ENCODE data around the gene SLFN11. TPM values are rescaled to one million over a fixed set of nuclear protein-coding genes. Genes with fewer than 3 reads are reported as not detected.
"Not testable (repeated sequence)": the region's sequence is repeated elsewhere in the genome, so short reads cannot be mapped to it uniquely, and the experiment has no call there.

Gene SLFN11
- total and polyA plus RNA-seq, 2 donors (not counting 1 experiment from before 2014, with no cell fraction given), result 63.6 to 74.1 TPM

DNA sequence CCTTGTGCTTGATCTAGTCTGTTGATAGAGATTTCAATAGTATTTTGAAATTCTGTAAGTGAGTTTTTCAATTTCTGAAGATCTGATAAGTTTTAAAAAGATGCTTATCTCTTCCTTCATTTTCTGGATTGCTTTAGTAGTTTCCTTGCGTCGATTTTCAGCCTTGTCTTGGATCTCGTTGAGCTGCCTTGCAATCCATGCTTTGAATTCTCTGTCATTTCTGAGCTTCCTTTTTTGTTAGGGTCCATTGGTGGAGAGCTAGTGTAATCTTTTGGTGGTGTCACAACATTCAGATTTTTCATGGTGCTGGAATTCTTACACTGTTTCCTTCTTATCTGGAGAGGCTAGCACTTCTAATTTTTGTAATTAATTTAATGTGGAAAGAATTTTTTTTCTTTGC is 61.1 kb downstream of the SLFN11 start:
- TF ChIP-seq, protein P1, sequence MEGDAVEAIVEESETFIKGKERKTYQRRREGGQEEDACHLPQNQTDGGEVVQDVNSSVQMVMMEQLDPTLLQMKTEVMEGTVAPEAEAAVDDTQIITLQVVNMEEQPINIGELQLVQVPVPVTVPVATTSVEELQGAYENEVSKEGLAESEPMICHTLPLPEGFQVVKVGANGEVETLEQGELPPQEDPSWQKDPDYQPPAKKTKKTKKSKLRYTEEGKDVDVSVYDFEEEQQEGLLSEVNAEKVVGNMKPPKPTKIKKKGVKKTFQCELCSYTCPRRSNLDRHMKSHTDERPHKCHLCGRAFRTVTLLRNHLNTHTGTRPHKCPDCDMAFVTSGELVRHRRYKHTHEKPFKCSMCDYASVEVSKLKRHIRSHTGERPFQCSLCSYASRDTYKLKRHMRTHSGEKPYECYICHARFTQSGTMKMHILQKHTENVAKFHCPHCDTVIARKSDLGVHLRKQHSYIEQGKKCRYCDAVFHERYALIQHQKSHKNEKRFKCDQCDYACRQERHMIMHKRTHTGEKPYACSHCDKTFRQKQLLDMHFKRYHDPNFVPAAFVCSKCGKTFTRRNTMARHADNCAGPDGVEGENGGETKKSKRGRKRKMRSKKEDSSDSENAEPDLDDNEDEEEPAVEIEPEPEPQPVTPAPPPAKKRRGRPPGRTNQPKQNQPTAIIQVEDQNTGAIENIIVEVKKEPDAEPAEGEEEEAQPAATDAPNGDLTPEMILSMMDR (conservative IDR thresholded peaks at IDR 0.05 in 1 of 2, IDR thresholded peaks at IDR 0.05 in 1 of 2; ENCODE audit: low read depth in 1 of 2, low read length in 2 of 2), result no peak
- TF ChIP-seq EZH2 (IDR thresholded peaks at IDR 0.05; ENCODE audit: low read length, missing control alignments), result no peak
- H3K4me1 ChIP-seq (ENCODE audit: control insufficient read depth, extremely low read depth, insufficient read depth, low read length), result peaks cover 14% of the 10 kb centered on the region
- no peak overlapping the region for H3K9ac ChIP-seq (ENCODE audit: insufficient read depth, low read length)
- no peaks in the 10 kb centered on the region for H3K27me3 ChIP-seq (ENCODE audit: control insufficient read depth, insufficient read depth, low read length)
- H3K36me3 ChIP-seq (ENCODE audit: control insufficient read depth, insufficient read depth, low read length), result no peaks in the 10 kb centered on the region
- no peak overlapping the region for H3K27ac ChIP-seq (ENCODE audit: insufficient read depth, low read length)
- H3K79me2 ChIP-seq (ENCODE audit: control insufficient read depth, insufficient read depth, low read length), result no peaks in the 10 kb centered on the region
- H4K20me1 ChIP-seq (ENCODE audit: control insufficient read depth, extremely low read depth, insufficient read depth, low read length), result no peaks in the 10 kb centered on the region
- no peak for DNase-seq (ENCODE audit: low read depth in 2 of 2)
- H3K9me3 ChIP-seq (ENCODE audit: control insufficient read depth, insufficient read depth, low read depth, low read length), result no peaks in the 10 kb centered on the region
- H3K4me2 ChIP-seq (ENCODE audit: extremely low read depth, insufficient read depth, low read length), result no peak overlapping the region
- no peak overlapping the region for H2AFZ ChIP-seq (ENCODE audit: low read length)
- no peak overlapping the region for H3K4me3 ChIP-seq (replicated peaks in 1 of 4; ENCODE audit: control extremely low read depth in 1 of 4, insufficient read depth in 1 of 4, low read depth in 3 of 4, low read length in 4 of 4)

DNA sequence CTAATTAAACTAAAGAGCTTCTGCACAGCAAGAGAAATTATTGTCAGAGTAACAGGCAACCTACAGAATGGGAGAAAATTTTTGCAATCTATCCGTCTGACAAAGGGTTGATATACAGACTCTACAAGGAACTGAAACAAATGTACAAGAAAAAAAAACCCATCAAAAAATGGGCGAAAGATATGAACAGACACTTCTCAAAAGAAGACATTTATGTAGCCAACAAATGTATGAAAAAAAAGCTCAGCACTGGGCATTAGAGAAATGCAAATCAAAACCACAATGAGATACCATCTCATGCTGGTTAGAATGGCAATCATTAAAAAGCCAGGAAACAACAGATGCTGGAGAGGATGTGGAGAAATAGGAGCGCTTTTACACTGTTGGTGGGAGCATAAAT is 64.1 kb downstream of the SLFN11 start:
- DNase-seq (ENCODE audit: low read depth in 2 of 2); H3K4me2 ChIP-seq (ENCODE audit: extremely low read depth, insufficient read depth, low read length); H3K9me3 ChIP-seq (ENCODE audit: control insufficient read depth, insufficient read depth, low read depth, low read length); H3K9ac ChIP-seq (ENCODE audit: insufficient read depth, low read length); H3K27ac ChIP-seq (ENCODE audit: insufficient read depth, low read length); H2AFZ ChIP-seq (ENCODE audit: low read length); H3K79me2 ChIP-seq (ENCODE audit: control insufficient read depth, insufficient read depth, low read length); H3K4me1 ChIP-seq (ENCODE audit: control insufficient read depth, extremely low read depth, insufficient read depth, low read length); H4K20me1 ChIP-seq (ENCODE audit: control insufficient read depth, extremely low read depth, insufficient read depth, low read length); H3K36me3 ChIP-seq (ENCODE audit: control insufficient read depth, insufficient read depth, low read length); H3K4me3 ChIP-seq (replicated peaks in 1 of 4; ENCODE audit: control extremely low read depth in 1 of 4, insufficient read depth in 1 of 4, low read depth in 3 of 4, low read length in 4 of 4); H3K27me3 ChIP-seq (ENCODE audit: control insufficient read depth, insufficient read depth, low read length): not testable (repeated sequence)

Other genes starting within 250 kb of the SLFN11 start
- gene NLE1, start 231.3 kb downstream of the SLFN11 start, total RNA-seq, result 20.5 and 22.3 TPM in 2 replicates
- 9.4 and 10.9 TPM in 2 replicates for gene NLE1, start 231.3 kb downstream of the SLFN11 start, polyA plus RNA-seq
- not detected in 2 replicates for gene UNC45B, start 225.8 kb downstream of the SLFN11 start, total RNA-seq
- not detected in 2 replicates for gene UNC45B, start 225.8 kb downstream of the SLFN11 start, polyA plus RNA-seq
- gene SLC35G3, start 179.2 kb downstream of the SLFN11 start, total RNA-seq, result not detected in 2 replicates
- gene SLC35G3, start 179.2 kb downstream of the SLFN11 start, polyA plus RNA-seq, result not detected in 2 replicates
- 101 and 170 TPM in 2 replicates for gene SLFN5, start 130.5 kb downstream of the SLFN11 start, total RNA-seq
- 57.6 and 101 TPM in 2 replicates for gene SLFN5, start 130.5 kb downstream of the SLFN11 start, polyA plus RNA-seq
- gene SLFN12, start 58.9 kb upstream of the SLFN11 start, total RNA-seq, result 26.2 and 34.0 TPM in 2 replicates
- 17.1 and 26.1 TPM in 2 replicates for gene SLFN12, start 58.9 kb upstream of the SLFN11 start, polyA plus RNA-seq
- gene SLFN13, start 75.1 kb upstream of the SLFN11 start, total RNA-seq, result 2.0 and 2.1 TPM in 2 replicates
- gene SLFN13, start 75.1 kb upstream of the SLFN11 start, polyA plus RNA-seq, result 1.3 TPM in 2 replicates
- gene SLFN12L, start 164.1 kb upstream of the SLFN11 start, total RNA-seq, result 0.17 and 0.26 TPM in 2 replicates
- gene SLFN12L, start 164.1 kb upstream of the SLFN11 start, polyA plus RNA-seq, result 0.08 and 0.09 TPM in 2 replicates
- not detected in 2 replicates for gene SLFN14, start 187.2 kb upstream of the SLFN11 start, total RNA-seq
- gene SLFN14, start 187.2 kb upstream of the SLFN11 start, polyA plus RNA-seq, result not detected in 2 replicates
- 6.2 and 7.1 TPM in 2 replicates for gene PEX12, start 204.9 kb upstream of the SLFN11 start, total RNA-seq
- gene PEX12, start 204.9 kb upstream of the SLFN11 start, polyA plus RNA-seq, result 9.5 and 9.7 TPM in 2 replicates
- gene AP2B1, start 213.7 kb upstream of the SLFN11 start, total RNA-seq, result 61.6 and 109 TPM in 2 replicates
- gene AP2B1, start 213.7 kb upstream of the SLFN11 start, polyA plus RNA-seq, result 226 and 236 TPM in 2 replicates